ENCODE measurements around the gene PDZD7. TPM values are rescaled to one million over a fixed set of nuclear protein-coding genes. Genes with fewer than 3 reads are reported as not detected.

Gene PDZD7
- total and polyA plus RNA-seq, 4 donors: 0.06 to 0.09 (median 0.07) TPM; not detected in 1

DNA sequence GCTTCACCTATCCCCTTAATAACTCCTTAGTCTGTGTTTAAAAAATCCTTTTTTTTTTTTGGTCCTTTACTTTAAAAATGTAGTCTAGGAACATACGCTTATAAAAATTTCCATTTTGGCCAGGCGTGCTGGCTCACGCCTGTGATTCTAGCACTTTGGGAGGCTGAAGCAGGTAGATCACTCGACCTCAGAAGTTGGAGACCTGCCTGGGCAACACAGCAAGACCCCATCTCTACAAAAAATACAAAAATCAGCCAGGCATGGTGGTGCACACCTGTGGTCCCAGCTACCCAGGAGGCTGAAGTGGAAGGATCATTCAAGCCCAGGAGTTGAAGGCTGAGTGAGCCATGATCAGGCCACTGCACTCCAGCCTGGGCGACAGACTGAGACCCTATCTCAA, 45.7 kb upstream of the PDZD7 start (continued):
- TF ChIP-seq, protein P1, sequence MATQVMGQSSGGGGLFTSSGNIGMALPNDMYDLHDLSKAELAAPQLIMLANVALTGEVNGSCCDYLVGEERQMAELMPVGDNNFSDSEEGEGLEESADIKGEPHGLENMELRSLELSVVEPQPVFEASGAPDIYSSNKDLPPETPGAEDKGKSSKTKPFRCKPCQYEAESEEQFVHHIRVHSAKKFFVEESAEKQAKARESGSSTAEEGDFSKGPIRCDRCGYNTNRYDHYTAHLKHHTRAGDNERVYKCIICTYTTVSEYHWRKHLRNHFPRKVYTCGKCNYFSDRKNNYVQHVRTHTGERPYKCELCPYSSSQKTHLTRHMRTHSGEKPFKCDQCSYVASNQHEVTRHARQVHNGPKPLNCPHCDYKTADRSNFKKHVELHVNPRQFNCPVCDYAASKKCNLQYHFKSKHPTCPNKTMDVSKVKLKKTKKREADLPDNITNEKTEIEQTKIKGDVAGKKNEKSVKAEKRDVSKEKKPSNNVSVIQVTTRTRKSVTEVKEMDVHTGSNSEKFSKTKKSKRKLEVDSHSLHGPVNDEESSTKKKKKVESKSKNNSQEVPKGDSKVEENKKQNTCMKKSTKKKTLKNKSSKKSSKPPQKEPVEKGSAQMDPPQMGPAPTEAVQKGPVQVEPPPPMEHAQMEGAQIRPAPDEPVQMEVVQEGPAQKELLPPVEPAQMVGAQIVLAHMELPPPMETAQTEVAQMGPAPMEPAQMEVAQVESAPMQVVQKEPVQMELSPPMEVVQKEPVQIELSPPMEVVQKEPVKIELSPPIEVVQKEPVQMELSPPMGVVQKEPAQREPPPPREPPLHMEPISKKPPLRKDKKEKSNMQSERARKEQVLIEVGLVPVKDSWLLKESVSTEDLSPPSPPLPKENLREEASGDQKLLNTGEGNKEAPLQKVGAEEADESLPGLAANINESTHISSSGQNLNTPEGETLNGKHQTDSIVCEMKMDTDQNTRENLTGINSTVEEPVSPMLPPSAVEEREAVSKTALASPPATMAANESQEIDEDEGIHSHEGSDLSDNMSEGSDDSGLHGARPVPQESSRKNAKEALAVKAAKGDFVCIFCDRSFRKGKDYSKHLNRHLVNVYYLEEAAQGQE (IDR thresholded peaks at IDR 0.05): no peak
- TF ChIP-seq RXRA (IDR thresholded peaks at IDR 0.05) (no peak), EGR1 (IDR thresholded peaks at IDR 0.05; ENCODE audit: low read depth in 2 of 2) (no peak)

DNA sequence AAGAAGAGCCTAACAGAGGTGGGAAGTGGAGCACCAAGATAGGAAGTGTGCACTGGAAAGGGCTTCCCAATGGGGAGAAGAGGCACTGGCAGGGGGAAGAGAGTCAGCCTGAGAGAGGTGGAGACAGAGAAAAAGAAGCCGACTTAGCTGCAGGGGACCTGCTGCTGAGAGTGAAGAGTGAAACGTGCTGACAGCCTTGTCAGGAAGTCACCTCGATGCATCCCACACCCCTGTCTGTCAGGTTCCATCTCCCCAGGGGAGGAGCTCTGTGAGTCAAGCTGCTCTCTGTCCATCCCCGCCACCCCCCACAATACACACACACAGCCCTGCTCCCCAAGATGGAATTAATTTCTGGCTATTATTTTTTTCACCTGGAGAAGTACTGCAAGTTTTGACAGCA, 44.8 kb upstream of the PDZD7 start:
- Histone ChIP-seq H3K9me3 (ENCODE audit: control insufficient read depth in 4 of 4, low read length in 3 of 4) (no peaks in the 10 kb centered on the region), H3K4me3 (ENCODE audit: low read depth in 1 of 3, low read length in 3 of 3) (no peak overlapping the region), H3K27ac (ENCODE audit: low read depth in 1 of 2, low read length in 2 of 2) (no peak overlapping the region), H3K9ac (ENCODE audit: low read depth in 1 of 2, low read length in 2 of 2) (no peak overlapping the region), H3K4me1 (ENCODE audit: control insufficient read depth in 4 of 4, insufficient read depth in 4 of 4, low read length in 3 of 4) (no peaks in the 10 kb centered on the region), H3K36me3 (ENCODE audit: control insufficient read depth in 4 of 4, insufficient read depth in 3 of 4, low read depth in 1 of 4, low read length in 3 of 4) (no peaks in the 10 kb centered on the region), H3K27me3 (ENCODE audit: control insufficient read depth in 4 of 4, insufficient read depth in 4 of 4, low read length in 3 of 4) (peaks cover 0 to 14% (median 2%) of the 10 kb centered on the region in 4 donors)
- 9% methylated on average over 4 of the region's 4 CpGs for WGBS
- DNase-seq (ENCODE audit: low spot score): no peak
- TF ChIP-seq HNF4G (IDR thresholded peaks at IDR 0.05) (no peak), TAF1 (conservative IDR thresholded peaks at IDR 0.05) (no peak), YY1 (IDR thresholded peaks at IDR 0.05) (no peak), GABPA (IDR thresholded peaks at IDR 0.05 in 1 of 2, conservative IDR thresholded peaks at IDR 0.05 in 1 of 2) (no peak), RXRA (IDR thresholded peaks at IDR 0.05) (no peak), NR2F2 (IDR thresholded peaks at IDR 0.05) (no peak), FOXA1 (IDR thresholded peaks at IDR 0.05) (no peak), EGR1 (IDR thresholded peaks at IDR 0.05; ENCODE audit: low read depth in 2 of 2) (no peak), SP1 (IDR thresholded peaks at IDR 0.05) (no peak)
- TF ChIP-seq, protein P2, sequence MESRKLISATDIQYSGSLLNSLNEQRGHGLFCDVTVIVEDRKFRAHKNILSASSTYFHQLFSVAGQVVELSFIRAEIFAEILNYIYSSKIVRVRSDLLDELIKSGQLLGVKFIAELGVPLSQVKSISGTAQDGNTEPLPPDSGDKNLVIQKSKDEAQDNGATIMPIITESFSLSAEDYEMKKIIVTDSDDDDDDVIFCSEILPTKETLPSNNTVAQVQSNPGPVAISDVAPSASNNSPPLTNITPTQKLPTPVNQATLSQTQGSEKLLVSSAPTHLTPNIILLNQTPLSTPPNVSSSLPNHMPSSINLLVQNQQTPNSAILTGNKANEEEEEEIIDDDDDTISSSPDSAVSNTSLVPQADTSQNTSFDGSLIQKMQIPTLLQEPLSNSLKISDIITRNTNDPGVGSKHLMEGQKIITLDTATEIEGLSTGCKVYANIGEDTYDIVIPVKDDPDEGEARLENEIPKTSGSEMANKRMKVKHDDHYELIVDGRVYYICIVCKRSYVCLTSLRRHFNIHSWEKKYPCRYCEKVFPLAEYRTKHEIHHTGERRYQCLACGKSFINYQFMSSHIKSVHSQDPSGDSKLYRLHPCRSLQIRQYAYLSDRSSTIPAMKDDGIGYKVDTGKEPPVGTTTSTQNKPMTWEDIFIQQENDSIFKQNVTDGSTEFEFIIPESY (IDR thresholded peaks at IDR 0.05): no peak
- TF ChIP-seq, protein P1 (IDR thresholded peaks at IDR 0.05): no peak
- TF ChIP-seq, protein P3, sequence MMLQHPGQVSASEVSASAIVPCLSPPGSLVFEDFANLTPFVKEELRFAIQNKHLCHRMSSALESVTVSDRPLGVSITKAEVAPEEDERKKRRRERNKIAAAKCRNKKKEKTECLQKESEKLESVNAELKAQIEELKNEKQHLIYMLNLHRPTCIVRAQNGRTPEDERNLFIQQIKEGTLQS (IDR thresholded peaks at IDR 0.05): no peak
- TF ChIP-seq, protein P4, sequence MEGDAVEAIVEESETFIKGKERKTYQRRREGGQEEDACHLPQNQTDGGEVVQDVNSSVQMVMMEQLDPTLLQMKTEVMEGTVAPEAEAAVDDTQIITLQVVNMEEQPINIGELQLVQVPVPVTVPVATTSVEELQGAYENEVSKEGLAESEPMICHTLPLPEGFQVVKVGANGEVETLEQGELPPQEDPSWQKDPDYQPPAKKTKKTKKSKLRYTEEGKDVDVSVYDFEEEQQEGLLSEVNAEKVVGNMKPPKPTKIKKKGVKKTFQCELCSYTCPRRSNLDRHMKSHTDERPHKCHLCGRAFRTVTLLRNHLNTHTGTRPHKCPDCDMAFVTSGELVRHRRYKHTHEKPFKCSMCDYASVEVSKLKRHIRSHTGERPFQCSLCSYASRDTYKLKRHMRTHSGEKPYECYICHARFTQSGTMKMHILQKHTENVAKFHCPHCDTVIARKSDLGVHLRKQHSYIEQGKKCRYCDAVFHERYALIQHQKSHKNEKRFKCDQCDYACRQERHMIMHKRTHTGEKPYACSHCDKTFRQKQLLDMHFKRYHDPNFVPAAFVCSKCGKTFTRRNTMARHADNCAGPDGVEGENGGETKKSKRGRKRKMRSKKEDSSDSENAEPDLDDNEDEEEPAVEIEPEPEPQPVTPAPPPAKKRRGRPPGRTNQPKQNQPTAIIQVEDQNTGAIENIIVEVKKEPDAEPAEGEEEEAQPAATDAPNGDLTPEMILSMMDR (IDR thresholded peaks at IDR 0.05; ENCODE audit: low read depth, low read length, missing input control): no peak
